Uterus (tissue), 4 donors: Measurements from ENCODE around the gene JAML. TPM values are rescaled to one million over a fixed set of nuclear protein-coding genes. Genes with fewer than 3 reads are reported as not detected.

ENCODE experiments used
- DNase-seq, 2 donors: peaks; one replicate each; pipeline ENCODE4 v3.0.0-alpha.2; 2019 to 2020
- H3K27ac ChIP-seq, 2 donors: fragments of 200-600 bp; sonication (generic); 1 replicate in 1 of 2; 2 replicates in 1 of 2; pipeline ENCODE4 v1.5.1; 2016 to 2018
- H3K27me3 ChIP-seq, 2 donors: fragments of 200-600 bp; sonication (generic); one replicate each; pipeline ENCODE4 v1.5.1; 2018 to 2019; ENCODE audit warnings: control low read depth in 1 of 2
- H3K36me3 ChIP-seq, 2 donors: fragments of 200-600 bp; sonication (generic); one replicate each; pipeline ENCODE4 v1.5.1; 2019; ENCODE audit warnings: control low read depth in 1 of 2
- H3K4me1 ChIP-seq, 2 donors: fragments of 200-600 bp; sonication (generic); one replicate each; pipeline ENCODE4 v1.5.1; 2018 to 2019; ENCODE audit warnings: control low read depth in 1 of 2
- H3K4me3 ChIP-seq, 2 donors: fragments of 200-600 bp; sonication (generic); 1 replicate in 1 of 2; 2 replicates in 1 of 2; pipeline ENCODE4 v1.5.1; 2018 to 2019; ENCODE audit warnings: mild to moderate bottlenecking in 1 of 2
- H3K9me3 ChIP-seq, 2 donors: fragments of 200-600 bp; sonication (generic); one replicate each; pipeline ENCODE4 v1.5.1; 2019; ENCODE audit warnings: control low read depth in 1 of 2
- CTCF ChIP-seq, 4 experiments: fragments of 200-600 bp in 2 of 4; fragments of 450-650 bp in 2 of 4; sonication (generic) in 2 of 4; IDR thresholded peaks; one replicate each; pipeline ENCODE4 v1.5.1; 2016 to 2019; ENCODE audit warnings: antibody characterized with exemption in 4 of 4, mild to moderate bottlenecking in 2 of 4, moderate library complexity in 1 of 4
- POLR2A ChIP-seq, 2 donors: fragments of 450-650 bp; IDR thresholded peaks; one replicate each; pipeline ENCODE4 v1.6.1; 2016; ENCODE audit warnings: antibody characterized with exemption in 2 of 2, mild to moderate bottlenecking in 1 of 2, moderate library complexity in 1 of 2
- intact Hi-C: fragments of 100-400 bp; cut with DNase I; formaldehyde crosslinking; loops from one replicate; pipeline ENCODE4 v1.15.1; 2023; ENCODE audit warnings: low total_unique reads
- total RNA-seq, 4 donors: library from RNA; depleted of rRNA in 3 of 4; stranded (reverse); fragments of >200 nt in 3 of 4; gene quantifications; one replicate each; pipeline versions ENCODE4 v1.1.0 to v1.2.4, GENCODE V29; 2014 to 2023
- donor health status: DM: yes; HTN: yes; CAD: no.

JAML gene
- total RNA-seq, 4 donors from 2014 or later = 1.2 to 9.1 (median 5.6) TPM

GRCh38 chr11:118175993-118176777 is 48.6 kb downstream of the JAML start, which contains the start of gene SCN2B:
Gene SCN2B (minus strand): TSS chr11:118176639. CDS start chr11:118176431, 208 bp downstream.
- no peaks in the 10 kb centered on the region for H3K36me3 ChIP-seq
- DNase-seq = no peak
- intact Hi-C loops = no loop called here
- no peaks in the 10 kb centered on the region for H3K9me3 ChIP-seq
- no peaks in the 10 kb centered on the region for H3K27me3 ChIP-seq
- peaks cover 0 to 3% of the 10 kb centered on the region in 2 donors for H3K4me1 ChIP-seq
- H3K4me3 ChIP-seq = peak within 1 kb of the TSS; percentile 31 to 35
- TF ChIP-seq CTCF (IDR thresholded peaks at IDR 0.05) (no peak), POLR2A (IDR thresholded peaks at IDR 0.05) (no peak)
- H3K27ac ChIP-seq = peak within 1 kb of the TSS in 1 of 2 donors; percentile 50

- no peaks in the 10 kb centered on the region for H3K36me3 ChIP-seq
- H3K4me3 ChIP-seq = peak overlapping the region in 1 of 2 donors; percentile 35
- DNase-seq = no peak
- H3K27me3 ChIP-seq = no peaks in the 10 kb centered on the region
- H3K4me1 ChIP-seq = peaks cover 0 to 3% of the 10 kb centered on the region in 2 donors
- intact Hi-C loops = no loop called here
- H3K27ac ChIP-seq = no peak overlapping the region
- TF ChIP-seq POLR2A (IDR thresholded peaks at IDR 0.05) (no peak), CTCF (IDR thresholded peaks at IDR 0.05) (no peak)
- H3K9me3 ChIP-seq = no peaks in the 10 kb centered on the region
Observed at GRCh38 chr11:118175031-118175992, 49.5 kb downstream of the JAML start.

GRCh38 chr11:118174006-118174567 is 50.7 kb downstream of the JAML start:
- TF ChIP-seq POLR2A (IDR thresholded peaks at IDR 0.05) (no peak), CTCF (IDR thresholded peaks at IDR 0.05) (no peak)
- DNase-seq = no peak
- Histone ChIP-seq H3K4me1 (peaks cover 0 to 3% of the 10 kb centered on the region in 2 donors), H3K9me3 (no peaks in the 10 kb centered on the region), H3K4me3 (no peak overlapping the region), H3K36me3 (no peaks in the 10 kb centered on the region), H3K27me3 (no peaks in the 10 kb centered on the region), H3K27ac (no peak overlapping the region)
- intact Hi-C loops = no loop called here

GRCh38 chr11:118172356-118172755 is 52.5 kb downstream of the JAML start:
- TF ChIP-seq CTCF (IDR thresholded peaks at IDR 0.05) = no peak
- no peak for TF ChIP-seq POLR2A (IDR thresholded peaks at IDR 0.05)
- intact Hi-C loops = no loop called here
- H3K4me1 ChIP-seq = peaks cover 0 to 3% of the 10 kb centered on the region in 2 donors
- no peak overlapping the region for H3K4me3 ChIP-seq
- H3K9me3 ChIP-seq = no peaks in the 10 kb centered on the region
- DNase-seq = no peak
- no peaks in the 10 kb centered on the region for H3K36me3 ChIP-seq
- no peak overlapping the region for H3K27ac ChIP-seq
- H3K27me3 ChIP-seq = no peaks in the 10 kb centered on the region
